ENCODE measurements around the gene CDC123. TPM values are rescaled to one million over a fixed set of nuclear protein-coding genes. Genes with fewer than 3 reads are reported as not detected.
A peak's percentile ranks its signal among the peaks of the same experiment; 100 is the strongest.

Gene CDC123
- total and polyA plus RNA-seq, 2 of the 4 experiments (the other 2 are of a cell fraction) = 100 to 203 TPM

- peak; percentile 48; the same call in 1 of the 2 replicates for TF ChIP-seq MXI1 (IDR thresholded peaks at IDR 0.05; ENCODE audit: borderline replicate concordance, low read depth, low read length)
- no peak for TF ChIP-seq NFE2L2 (IDR thresholded peaks at IDR 0.05; ENCODE audit: low read depth, low read length)
These were observed 68.4 kb downstream of the CDC123 start (continued) for GRCh38 chr10:12264204-12264940.

- 0 out of 2 replicates have a peak, but pooled peaks cover 1% of the 10 kb centered on the region for H3K4me1 ChIP-seq (ENCODE audit: control insufficient read depth, insufficient read depth, low read length)
- CTCF ChIA-PET = no interaction called here
- H3K4ac ChIP-seq (ENCODE audit: low read depth, low read length) = no peak overlapping the region
- WGBS, 2 experiments (ENCODE audit: extremely low coverage in 2 of 2, insufficient read length in 1 of 2) = 100% methylated on average over 1 of the region's 2 CpGs; no CpG with 5 or more reads in 1 of the 2 experiments
- H3K9ac ChIP-seq (ENCODE audit: low read depth, low read length) = no peak overlapping the region
- no peaks in the 10 kb centered on the region for H3K36me3 ChIP-seq (ENCODE audit: control insufficient read depth, insufficient read depth, low read length)
- no peak overlapping the region for H4K5ac ChIP-seq (ENCODE audit: low read depth, low read length)
- no peaks in the 10 kb centered on the region for H4K20me1 ChIP-seq (ENCODE audit: insufficient read depth, low read length)
- no peaks in the 10 kb centered on the region for H3K9me1 ChIP-seq (ENCODE audit: insufficient read depth, low read length)
- intact Hi-C loops (cut with micrococcal nuclease) = no loop called here
- no peak overlapping the region for H2BK5ac ChIP-seq (ENCODE audit: low read depth, low read length, poor library complexity, severe bottlenecking)
- H3K9me3 ChIP-seq (ENCODE audit: control insufficient read depth, insufficient read depth, low read length) = no peaks in the 10 kb centered on the region
- H3K56ac ChIP-seq (ENCODE audit: extremely low read depth, insufficient read depth, low read length) = no peak overlapping the region
- no peak overlapping the region for H2AFZ ChIP-seq (replicated peaks; ENCODE audit: low read length, poor library complexity)
- ATAC-seq (ENCODE audit: low read depth) (no peak), DNase-seq (no peak)
- H2BK20ac ChIP-seq (ENCODE audit: low read depth, low read length) = no peak overlapping the region
- no peak overlapping the region for H3K23ac ChIP-seq (ENCODE audit: low read depth, low read length)
- H2AK5ac ChIP-seq (ENCODE audit: low read depth, low read length) = no peak overlapping the region
- no TSS peak for BruUV-seq (replicated peaks)
- dilution Hi-C loops (cut with HindIII; ENCODE audit: low sequenced_read_pairs, unreplicated experiment) = no loop called here
- H4K91ac ChIP-seq (ENCODE audit: insufficient read depth, low read depth, low read length) = no peak overlapping the region
- in situ Hi-C loops (cut with MboI; ENCODE audit: low sequenced_read_pairs) = loop anchor here (10.0 to 25.0 kb wide), 3 partner anchors 76 to 793 kb away; partner anchors contain the start of gene CAMK1D
- H2AK9ac ChIP-seq (replicated peaks; ENCODE audit: low read depth, low read length, poor library complexity) = no peak overlapping the region
- no peak overlapping the region for H3K4me3 ChIP-seq (ENCODE audit: insufficient read depth, low read depth, low read length)
- no peak overlapping the region for H3K4me2 ChIP-seq (ENCODE audit: low read depth, low read length)
- no peak overlapping the region for H3K14ac ChIP-seq (replicated peaks; ENCODE audit: low read depth, low read length)
- POLR2A ChIA-PET (ENCODE audit: unreplicated experiment) = no interaction called here
- H3K27me3 ChIP-seq (ENCODE audit: control insufficient read depth, insufficient read depth, low read length) = no peaks in the 10 kb centered on the region
- H4K8ac ChIP-seq (ENCODE audit: low read depth in 2 of 2, low read length in 2 of 2) = no peak overlapping the region
- no peaks in the 10 kb centered on the region for H3K79me1 ChIP-seq (ENCODE audit: low read depth in 1 of 2, low read length in 2 of 2)
- H2BK120ac ChIP-seq (ENCODE audit: low read depth, low read length) = no peak overlapping the region
- H2BK15ac ChIP-seq (ENCODE audit: low read depth, low read length) = peak overlapping the region; percentile 40; the same call in 1 of the 3 replicates
- H3K18ac ChIP-seq (ENCODE audit: low read depth, low read length) = no peak overlapping the region
- no peak overlapping the region for H3K27ac ChIP-seq (ENCODE audit: insufficient read depth, low read length)
- no peak for TF ChIP-seq BHLHE40 (IDR thresholded peaks at IDR 0.05; ENCODE audit: low read depth, low read length)
- TF ChIP-seq RAD21 (IDR thresholded peaks at IDR 0.05; ENCODE audit: low read length) = no peak
- TF ChIP-seq CEBPB (IDR thresholded peaks at IDR 0.05; ENCODE audit: low read depth, low read length) = no peak
- TF ChIP-seq RCOR1 (IDR thresholded peaks at IDR 0.05; ENCODE audit: insufficient replicate concordance, low read length) = no peak
- no peak for TF ChIP-seq SMC3 (IDR thresholded peaks at IDR 0.05; ENCODE audit: low read depth, low read length)
- no peak for TF ChIP-seq ELK1 (IDR thresholded peaks at IDR 0.05; ENCODE audit: borderline replicate concordance, low read depth, low read length)
- no peak for TF ChIP-seq CTCF (conservative IDR thresholded peaks at IDR 0.05; ENCODE audit: low read depth, low read length)
- TF ChIP-seq MAZ (IDR thresholded peaks at IDR 0.05; ENCODE audit: borderline replicate concordance, low read depth, low read length) = no peak
- no peak for TF ChIP-seq POLR2A (IDR thresholded peaks at IDR 0.05; ENCODE audit: low read depth, low read length)
- TF ChIP-seq MAFK (IDR thresholded peaks at IDR 0.05; ENCODE audit: low read depth, low read length) = no peak
- TF ChIP-seq RFX5 (IDR thresholded peaks at IDR 0.05; ENCODE audit: low read depth, low read length) = no peak
These were observed 73.1 kb downstream of the CDC123 start for GRCh38 chr10:12269056-12269455.

Data from IMR-90 (cell line).